Measurements from ENCODE around the gene LSS.

DNA sequence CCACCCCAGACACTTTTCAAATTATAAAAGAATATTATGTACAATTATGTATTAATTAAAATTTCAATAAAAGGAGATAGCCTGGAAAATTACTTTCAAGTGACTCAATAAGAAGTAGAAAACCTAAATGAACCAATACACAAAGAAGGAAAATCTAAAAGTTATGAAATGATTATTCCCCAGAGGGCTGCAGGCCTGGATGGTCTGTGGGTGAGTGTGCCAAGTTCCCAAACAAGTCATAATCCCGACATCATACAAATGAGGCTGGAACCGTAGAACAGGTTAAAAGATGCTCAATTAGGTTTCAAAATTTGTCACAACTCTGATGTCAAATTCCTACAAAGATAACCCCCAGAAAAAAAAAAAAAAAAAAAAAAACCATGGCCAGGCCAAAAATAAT lies 57.0 kb downstream of the LSS start:
- TF ChIP-seq, protein P1, sequence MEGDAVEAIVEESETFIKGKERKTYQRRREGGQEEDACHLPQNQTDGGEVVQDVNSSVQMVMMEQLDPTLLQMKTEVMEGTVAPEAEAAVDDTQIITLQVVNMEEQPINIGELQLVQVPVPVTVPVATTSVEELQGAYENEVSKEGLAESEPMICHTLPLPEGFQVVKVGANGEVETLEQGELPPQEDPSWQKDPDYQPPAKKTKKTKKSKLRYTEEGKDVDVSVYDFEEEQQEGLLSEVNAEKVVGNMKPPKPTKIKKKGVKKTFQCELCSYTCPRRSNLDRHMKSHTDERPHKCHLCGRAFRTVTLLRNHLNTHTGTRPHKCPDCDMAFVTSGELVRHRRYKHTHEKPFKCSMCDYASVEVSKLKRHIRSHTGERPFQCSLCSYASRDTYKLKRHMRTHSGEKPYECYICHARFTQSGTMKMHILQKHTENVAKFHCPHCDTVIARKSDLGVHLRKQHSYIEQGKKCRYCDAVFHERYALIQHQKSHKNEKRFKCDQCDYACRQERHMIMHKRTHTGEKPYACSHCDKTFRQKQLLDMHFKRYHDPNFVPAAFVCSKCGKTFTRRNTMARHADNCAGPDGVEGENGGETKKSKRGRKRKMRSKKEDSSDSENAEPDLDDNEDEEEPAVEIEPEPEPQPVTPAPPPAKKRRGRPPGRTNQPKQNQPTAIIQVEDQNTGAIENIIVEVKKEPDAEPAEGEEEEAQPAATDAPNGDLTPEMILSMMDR (conservative IDR thresholded peaks at IDR 0.05; ENCODE audit: low read depth, low read length) = no peak
- no peak for TF ChIP-seq CEBPB (IDR thresholded peaks at IDR 0.05; ENCODE audit: low read depth, low read length)
- no peak for TF ChIP-seq SMC3 (IDR thresholded peaks at IDR 0.05; ENCODE audit: low read depth, low read length)
- TF ChIP-seq MXI1 (IDR thresholded peaks at IDR 0.05; ENCODE audit: borderline replicate concordance, low read depth, low read length) = no peak
- TF ChIP-seq FOS (IDR thresholded peaks at IDR 0.05; ENCODE audit: low read depth, low read length) = no peak
